K562 (cell line): ENCODE results near the gene KAZALD1. TPM values are rescaled to one million over a fixed set of nuclear protein-coding genes. Genes with fewer than 3 reads are reported as not detected.

Experiments
- CREM ChIP-seq: IDR thresholded peaks from 2 replicates; pipeline ENCODE4 v1.6.1; 2014; ENCODE audit warnings: antibody characterized with exemption, low read depth
- CTBP1 ChIP-seq: fragments of 450-650 bp; IDR thresholded peaks from 2 replicates; pipeline ENCODE4 v1.6.1; 2016; ENCODE audit warnings: borderline replicate concordance
- EGR1 ChIP-seq: fragments of 450-650 bp; conservative IDR thresholded peaks from 2 replicates; pipeline ENCODE4 v1.6.1; 2017; ENCODE audit warnings: mild to moderate bottlenecking
- GABPB1 ChIP-seq: sonication (generic); formaldehyde crosslinking; IDR thresholded peaks from 2 replicates; pipeline ENCODE4 v1.8.0; 2022; ENCODE audit warnings: mild to moderate bottlenecking, missing genetic modification reagents
- HMGN3 ChIP-seq: IDR thresholded peaks from 2 replicates; pipeline ENCODE4 v1.6.1; 2011; ENCODE audit warnings: borderline replicate concordance, low read depth, mild to moderate bottlenecking, mixed read lengths, low read length; ENCODE audit not compliant: insufficient read length; ENCODE audit errors: extremely low read depth
- HNRNPUL1 ChIP-seq: fragments of 200-400 bp; formaldehyde crosslinking; IDR thresholded peaks from 2 replicates; pipeline ENCODE4 v1.6.1; 2017; ENCODE audit warnings: low read length
- L3MBTL2 ChIP-seq: fragments of 450-650 bp; IDR thresholded peaks from 2 replicates; pipeline ENCODE4 v1.6.1; 2016; ENCODE audit warnings: mild to moderate bottlenecking, moderate library complexity
- NELFE ChIP-seq: IDR thresholded peaks from 2 replicates; pipeline ENCODE4 v1.6.1; 2011; ENCODE audit warnings: mild to moderate bottlenecking; ENCODE audit not compliant: insufficient read depth, insufficient read length
- PHF21A ChIP-seq: fragments of 450-650 bp; IDR thresholded peaks from 2 replicates; pipeline ENCODE4 v1.6.1; 2017; ENCODE audit warnings: low read depth, borderline replicate concordance
- PML ChIP-seq: IDR thresholded peaks from 2 replicates; pipeline ENCODE4 v1.6.1; 2012; ENCODE audit warnings: low read length, inconsistent platforms
- RB1 ChIP-seq: fragments of 450-650 bp; IDR thresholded peaks from 2 replicates; pipeline ENCODE4 v1.6.1; 2017; ENCODE audit warnings: low read depth, mild to moderate bottlenecking
- SAFB2 ChIP-seq: fragments of 200-400 bp; formaldehyde crosslinking; IDR thresholded peaks from 2 replicates; pipeline ENCODE4 v1.6.1; 2018; ENCODE audit warnings: borderline replicate concordance, low read length, low read depth, moderate library complexity; ENCODE audit not compliant: severe bottlenecking
- SMARCB1 ChIP-seq: IDR thresholded peaks from 2 replicates; pipeline ENCODE4 v1.6.1; 2011; ENCODE audit warnings: improper control_type of control experiment, low read depth; ENCODE audit not compliant: insufficient read length
- TAF1 ChIP-seq: IDR thresholded peaks from 2 replicates; pipeline ENCODE4 v1.6.1; 2011; ENCODE audit warnings: mild to moderate bottlenecking, low read length, moderate library complexity; ENCODE audit not compliant: insufficient read depth, control insufficient read depth, severe bottlenecking; ENCODE audit errors: extremely low read depth
- ZNF124 ChIP-seq: sonication (generic); formaldehyde crosslinking; IDR thresholded peaks from 2 replicates; pipeline ENCODE4 v1.8.1; 2022; ENCODE audit warnings: missing genetic modification reagents
- ZNF668 ChIP-seq: fragments of 250-450 bp; sonication (Bioruptor Pico); IDR thresholded peaks from 2 replicates; pipeline ENCODE4 v1.8.0; 2022; ENCODE audit warnings: mild to moderate bottlenecking, inconsistent platforms
- polyA plus RNA-seq, 8 experiments: library from polyadenylated mRNA; depleted of rRNA in 4 of 8; stranded (reverse) in 5 of 8; unstranded in 3 of 8; fragments of >200 nt; fragmentation: Nextera tagmentation in 2 of 8; fragmentation: Illumina TruSeq in 1 of 8; extraction: Ambion mirVana in 2 of 8; extraction: Trizol in 1 of 8; gene quantifications; 2 replicates each; pipeline versions ENCODE4 v1.2.1 to v1.2.3, GENCODE V29; 2011 to 2014; ENCODE audit warnings: inconsistent platforms in 1 of 8, missing spikeins in 1 of 8
- total RNA-seq, 7 experiments: library from RNA; depleted of rRNA in 6 of 7; stranded (reverse); fragments of >200 nt in 6 of 7; fragmentation: Illumina TruSeq in 2 of 7; extraction: Trizol in 2 of 7; gene quantifications; 2 replicates each; pipeline versions ENCODE4 v1.2.1 to v1.2.3, GENCODE V29; 2011 to 2021; ENCODE audit warnings: low replicate concordance in 1 of 7
- TF ChIP-seq, protein P1 (sequence below): fragments of 250-450 bp; sonication (Bioruptor Pico); IDR thresholded peaks from 2 replicates; pipeline ENCODE4 v1.4.0; 2020
- TF ChIP-seq, protein P2 (sequence below): fragments of 450-650 bp; IDR thresholded peaks from 2 replicates; pipeline ENCODE4 v1.6.1; 2017; ENCODE audit warnings: antibody characterized with exemption, mild to moderate bottlenecking

KAZALD1 gene
- total and polyA plus RNA-seq, 9 of the 15 experiments (the other 6 are each of a cell fraction or from before 2014, with no cell fraction given), result 0.15 to 10.0 (median 4.9) TPM

DNA sequence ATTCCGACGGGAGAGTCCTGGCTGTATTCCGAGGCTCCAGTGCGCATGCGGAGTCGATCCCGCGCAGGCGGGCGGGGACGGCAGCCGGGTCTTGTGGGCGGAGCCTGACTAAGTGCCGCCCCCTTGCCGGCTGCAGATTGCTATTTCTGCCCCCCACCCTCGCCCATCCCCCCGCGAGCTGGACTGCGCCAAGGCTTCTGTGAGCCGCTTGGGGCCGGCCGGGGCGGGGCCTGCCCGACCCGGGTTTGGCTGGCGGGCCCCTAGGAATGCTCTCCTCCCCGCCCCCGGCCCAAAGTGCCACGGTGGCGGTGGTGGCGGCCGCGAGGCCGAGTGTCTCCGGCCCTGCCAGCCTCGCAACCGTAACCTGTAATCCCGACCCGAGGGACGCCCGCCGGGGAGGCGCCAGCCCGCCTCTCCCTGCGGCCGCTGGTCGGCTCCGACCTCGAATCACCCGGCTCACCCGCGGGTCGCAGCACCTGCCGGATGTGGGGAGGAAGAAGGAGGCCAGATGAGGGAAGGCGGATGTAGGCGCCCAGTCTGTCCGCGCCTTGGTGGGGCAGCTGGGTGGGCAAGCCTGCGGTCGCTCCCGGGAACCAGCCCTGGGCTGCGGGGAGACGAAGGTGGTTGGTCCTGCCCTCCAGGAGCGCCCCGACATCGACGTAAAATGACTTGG lies 702 bp upstream of the KAZALD1 start (continued):
- TF ChIP-seq GABPB1 (CRISPR knock-in tag), result peak; percentile 42; the same call in 1 of the 2 replicates
- peak; percentile 94 for TF ChIP-seq HMGN3
- TF ChIP-seq PML, result peak; percentile 27; the same call in 1 of the 2 replicates
- TF ChIP-seq L3MBTL2, result peak; percentile 81
- TF ChIP-seq PHF21A, result no peak
- peak; percentile 54 for TF ChIP-seq EGR1
- TF ChIP-seq CTBP1, result peak; percentile 70; the same call in 1 of the 2 replicates
- TF ChIP-seq NELFE, result no peak
- TF ChIP-seq, protein P1, sequence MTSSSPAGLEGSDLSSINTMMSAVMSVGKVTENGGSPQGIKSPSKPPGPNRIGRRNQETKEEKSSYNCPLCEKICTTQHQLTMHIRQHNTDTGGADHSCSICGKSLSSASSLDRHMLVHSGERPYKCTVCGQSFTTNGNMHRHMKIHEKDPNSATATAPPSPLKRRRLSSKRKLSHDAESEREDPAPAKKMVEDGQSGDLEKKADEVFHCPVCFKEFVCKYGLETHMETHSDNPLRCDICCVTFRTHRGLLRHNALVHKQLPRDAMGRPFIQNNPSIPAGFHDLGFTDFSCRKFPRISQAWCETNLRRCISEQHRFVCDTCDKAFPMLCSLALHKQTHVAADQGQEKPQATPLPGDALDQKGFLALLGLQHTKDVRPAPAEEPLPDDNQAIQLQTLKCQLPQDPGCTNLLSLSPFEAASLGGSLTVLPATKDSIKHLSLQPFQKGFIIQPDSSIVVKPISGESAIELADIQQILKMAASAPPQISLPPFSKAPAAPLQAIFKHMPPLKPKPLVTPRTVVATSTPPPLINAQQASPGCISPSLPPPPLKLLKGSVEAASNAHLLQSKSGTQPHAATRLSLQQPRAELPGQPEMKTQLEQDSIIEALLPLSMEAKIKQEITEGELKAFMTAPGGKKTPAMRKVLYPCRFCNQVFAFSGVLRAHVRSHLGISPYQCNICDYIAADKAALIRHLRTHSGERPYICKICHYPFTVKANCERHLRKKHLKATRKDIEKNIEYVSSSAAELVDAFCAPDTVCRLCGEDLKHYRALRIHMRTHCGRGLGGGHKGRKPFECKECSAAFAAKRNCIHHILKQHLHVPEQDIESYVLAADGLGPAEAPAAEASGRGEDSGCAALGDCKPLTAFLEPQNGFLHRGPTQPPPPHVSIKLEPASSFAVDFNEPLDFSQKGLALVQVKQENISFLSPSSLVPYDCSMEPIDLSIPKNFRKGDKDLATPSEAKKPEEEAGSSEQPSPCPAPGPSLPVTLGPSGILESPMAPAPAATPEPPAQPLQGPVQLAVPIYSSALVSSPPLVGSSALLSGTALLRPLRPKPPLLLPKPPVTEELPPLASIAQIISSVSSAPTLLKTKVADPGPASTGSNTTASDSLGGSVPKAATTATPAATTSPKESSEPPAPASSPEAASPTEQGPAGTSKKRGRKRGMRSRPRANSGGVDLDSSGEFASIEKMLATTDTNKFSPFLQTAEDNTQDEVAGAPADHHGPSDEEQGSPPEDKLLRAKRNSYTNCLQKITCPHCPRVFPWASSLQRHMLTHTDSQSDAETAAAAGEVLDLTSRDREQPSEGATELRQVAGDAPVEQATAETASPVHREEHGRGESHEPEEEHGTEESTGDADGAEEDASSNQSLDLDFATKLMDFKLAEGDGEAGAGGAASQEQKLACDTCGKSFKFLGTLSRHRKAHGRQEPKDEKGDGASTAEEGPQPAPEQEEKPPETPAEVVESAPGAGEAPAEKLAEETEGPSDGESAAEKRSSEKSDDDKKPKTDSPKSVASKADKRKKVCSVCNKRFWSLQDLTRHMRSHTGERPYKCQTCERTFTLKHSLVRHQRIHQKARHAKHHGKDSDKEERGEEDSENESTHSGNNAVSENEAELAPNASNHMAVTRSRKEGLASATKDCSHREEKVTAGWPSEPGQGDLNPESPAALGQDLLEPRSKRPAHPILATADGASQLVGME (CRISPR knock-in tag), result no peak
- TF ChIP-seq HNRNPUL1, result no peak
- peak; percentile 37; the same call in 1 of the 2 replicates for TF ChIP-seq RB1
- TF ChIP-seq ZNF668 (CRISPR knock-in tag), result no peak
- no peak for TF ChIP-seq ZNF124 (CRISPR knock-in tag)
- TF ChIP-seq TAF1, result peak; percentile 39
- no peak for TF ChIP-seq CREM
- TF ChIP-seq, protein P2, sequence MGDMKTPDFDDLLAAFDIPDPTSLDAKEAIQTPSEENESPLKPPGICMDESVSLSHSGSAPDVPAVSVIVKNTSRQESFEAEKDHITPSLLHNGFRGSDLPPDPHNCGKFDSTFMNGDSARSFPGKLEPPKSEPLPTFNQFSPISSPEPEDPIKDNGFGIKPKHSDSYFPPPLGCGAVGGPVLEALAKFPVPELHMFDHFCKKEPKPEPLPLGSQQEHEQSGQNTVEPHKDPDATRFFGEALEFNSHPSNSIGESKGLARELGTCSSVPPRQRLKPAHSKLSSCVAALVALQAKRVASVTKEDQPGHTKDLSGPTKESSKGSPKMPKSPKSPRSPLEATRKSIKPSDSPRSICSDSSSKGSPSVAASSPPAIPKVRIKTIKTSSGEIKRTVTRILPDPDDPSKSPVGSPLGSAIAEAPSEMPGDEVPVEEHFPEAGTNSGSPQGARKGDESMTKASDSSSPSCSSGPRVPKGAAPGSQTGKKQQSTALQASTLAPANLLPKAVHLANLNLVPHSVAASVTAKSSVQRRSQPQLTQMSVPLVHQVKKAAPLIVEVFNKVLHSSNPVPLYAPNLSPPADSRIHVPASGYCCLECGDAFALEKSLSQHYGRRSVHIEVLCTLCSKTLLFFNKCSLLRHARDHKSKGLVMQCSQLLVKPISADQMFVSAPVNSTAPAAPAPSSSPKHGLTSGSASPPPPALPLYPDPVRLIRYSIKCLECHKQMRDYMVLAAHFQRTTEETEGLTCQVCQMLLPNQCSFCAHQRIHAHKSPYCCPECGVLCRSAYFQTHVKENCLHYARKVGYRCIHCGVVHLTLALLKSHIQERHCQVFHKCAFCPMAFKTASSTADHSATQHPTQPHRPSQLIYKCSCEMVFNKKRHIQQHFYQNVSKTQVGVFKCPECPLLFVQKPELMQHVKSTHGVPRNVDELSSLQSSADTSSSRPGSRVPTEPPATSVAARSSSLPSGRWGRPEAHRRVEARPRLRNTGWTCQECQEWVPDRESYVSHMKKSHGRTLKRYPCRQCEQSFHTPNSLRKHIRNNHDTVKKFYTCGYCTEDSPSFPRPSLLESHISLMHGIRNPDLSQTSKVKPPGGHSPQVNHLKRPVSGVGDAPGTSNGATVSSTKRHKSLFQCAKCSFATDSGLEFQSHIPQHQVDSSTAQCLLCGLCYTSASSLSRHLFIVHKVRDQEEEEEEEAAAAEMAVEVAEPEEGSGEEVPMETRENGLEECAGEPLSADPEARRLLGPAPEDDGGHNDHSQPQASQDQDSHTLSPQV, result peak; percentile 82
- TF ChIP-seq SAFB2, result no peak
- no peak for TF ChIP-seq SMARCB1
